Measurements from ENCODE around the gene LIN7C. TPM values are rescaled to one million over a fixed set of nuclear protein-coding genes. Genes with fewer than 3 reads are reported as not detected.

LIN7C gene
- total and polyA plus RNA-seq, 9 of the 15 experiments (the other 6 are each of a cell fraction or from before 2014, with no cell fraction given), result 10.8 to 52.7 (median 21.5) TPM

GRCh38 chr11:27456795-27457329, 49.7 kb downstream of the LIN7C start:
- BruUV-seq (replicated peaks), result no TSS peak
- CTCF ChIA-PET (ENCODE audit: low intra/inter-chr PET ratio), result no interaction called here
- FAIRE-seq, result no peak
- no peak for DNase-seq (ENCODE audit: extremely low read depth in 1 of 4, low spot score in 3 of 4)
- no peaks in the 10 kb centered on the region for H3K27me3 ChIP-seq (ENCODE audit: control insufficient read depth in 2 of 2, insufficient read depth in 2 of 2, low read length in 2 of 2)
- H3K4me1 ChIP-seq (replicated peaks in 1 of 2; ENCODE audit: control insufficient read depth in 2 of 2, insufficient read depth in 2 of 2, low read length in 2 of 2), result no peaks in the 10 kb centered on the region; a peak in 1 of 5 replicates
- no peaks in the 10 kb centered on the region for H3K9me1 ChIP-seq (ENCODE audit: control insufficient read depth, insufficient read depth, low read length)
- no peaks in the 10 kb centered on the region for H4K20me1 ChIP-seq (replicated peaks; ENCODE audit: control insufficient read depth, insufficient read depth, low read length)
- H3K9ac ChIP-seq (ENCODE audit: insufficient read depth in 1 of 2, low read depth in 2 of 2, low read length in 2 of 2), result no peak overlapping the region
- H3K9me3 ChIP-seq (replicated peaks; ENCODE audit: control insufficient read depth, insufficient read depth, low read depth, low read length), result no peaks in the 10 kb centered on the region
- TF ChIP-seq SNAPC5 (CRISPR knock-in tag; IDR thresholded peaks at IDR 0.05) (no peak), SAFB (IDR thresholded peaks at IDR 0.05; ENCODE audit: borderline replicate concordance, low read depth, low read length) (no peak), ZNF830 (CRISPR knock-in tag; IDR thresholded peaks at IDR 0.05) (no peak)
- in situ Hi-C loops (cut with MboI), result no loop called here
- H3K4me2 ChIP-seq (ENCODE audit: insufficient read depth, low read length), result no peak overlapping the region
- H3K36me3 ChIP-seq (ENCODE audit: control insufficient read depth, insufficient read depth, low read length), result no peaks in the 10 kb centered on the region
- no peaks in the 10 kb centered on the region for H3K79me2 ChIP-seq (ENCODE audit: control insufficient read depth, insufficient read depth, low read length)
- H3K4me3 ChIP-seq, result no peak overlapping the region
- ATAC-seq, result no peak
- intact Hi-C loops (cut with micrococcal nuclease), result no loop called here
- no peak overlapping the region for H3K27ac ChIP-seq (ENCODE audit: extremely low read depth, low read depth, low read length)
- no peak overlapping the region for H2AFZ ChIP-seq (ENCODE audit: low read depth, low read length)
- POLR2A ChIA-PET, result interaction anchor here (2.1 kb wide), 1 partner anchor 12 kb away, joined by 8 read pairs; no protein-coding TSS in a partner anchor

DNA sequence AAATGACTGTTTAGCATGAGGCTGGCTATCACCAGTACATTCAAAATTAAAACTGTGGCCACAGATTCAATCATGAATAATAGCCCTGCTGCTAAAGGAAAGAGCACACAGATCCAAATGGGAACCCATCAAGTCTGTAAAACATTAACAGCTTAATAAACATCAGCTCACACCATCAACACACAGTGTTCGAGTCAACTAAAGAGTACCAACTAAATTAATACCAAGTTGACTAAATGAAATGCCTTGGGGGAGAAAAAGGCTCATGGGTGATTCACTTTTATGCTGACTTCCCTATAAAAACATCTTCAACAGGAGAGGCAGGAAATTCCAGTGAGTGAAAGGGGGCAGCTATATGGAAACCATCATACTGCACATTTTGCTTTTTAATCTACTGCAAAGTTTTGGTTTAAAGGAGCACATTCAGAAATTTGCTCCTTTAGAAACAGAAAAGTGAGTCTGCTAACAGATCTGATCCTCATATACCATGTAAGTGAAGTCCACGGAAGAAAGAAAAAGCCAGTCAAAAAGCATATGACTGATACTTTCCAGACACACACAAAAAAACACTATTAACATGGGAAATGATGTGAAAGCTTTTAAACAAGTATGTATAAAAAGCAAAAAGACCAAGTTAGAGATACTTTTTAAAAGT, 50.3 kb downstream of the LIN7C start:
- WGBS (ENCODE audit: insufficient coverage, low coverage, missing lambda C conversion rate), result 39% methylated on average over 2 of the region's 2 CpGs
- no peaks in the 10 kb centered on the region; a peak in 1 of 5 replicates for H3K4me1 ChIP-seq (replicated peaks in 1 of 2; ENCODE audit: control insufficient read depth in 2 of 2, insufficient read depth in 2 of 2, low read length in 2 of 2)
- H3K4me2 ChIP-seq (ENCODE audit: insufficient read depth, low read length), result no peak overlapping the region
- no peak for DNase-seq (ENCODE audit: extremely low read depth in 1 of 4, low spot score in 3 of 4)
- H4K20me1 ChIP-seq (replicated peaks; ENCODE audit: control insufficient read depth, insufficient read depth, low read length), result no peaks in the 10 kb centered on the region
- H3K79me2 ChIP-seq (ENCODE audit: control insufficient read depth, insufficient read depth, low read length), result no peaks in the 10 kb centered on the region
- no peaks in the 10 kb centered on the region for H3K9me1 ChIP-seq (ENCODE audit: control insufficient read depth, insufficient read depth, low read length)
- CTCF ChIA-PET (ENCODE audit: low intra/inter-chr PET ratio), result no interaction called here
- BruUV-seq (replicated peaks), result no TSS peak
- no peak overlapping the region for H3K27ac ChIP-seq (ENCODE audit: extremely low read depth, low read depth, low read length)
- intact Hi-C loops (cut with micrococcal nuclease) (no loop called here), in situ Hi-C loops (cut with MboI) (no loop called here)
- no peak overlapping the region for H3K9ac ChIP-seq (ENCODE audit: insufficient read depth in 1 of 2, low read depth in 2 of 2, low read length in 2 of 2)
- FAIRE-seq, result no peak
- no peak overlapping the region for H2AFZ ChIP-seq (ENCODE audit: low read depth, low read length)
- ATAC-seq, result no peak
- no peaks in the 10 kb centered on the region for H3K27me3 ChIP-seq (ENCODE audit: control insufficient read depth in 2 of 2, insufficient read depth in 2 of 2, low read length in 2 of 2)
- H3K9me3 ChIP-seq (replicated peaks; ENCODE audit: control insufficient read depth, insufficient read depth, low read depth, low read length), result no peaks in the 10 kb centered on the region
- no peak overlapping the region for H3K4me3 ChIP-seq
- TF ChIP-seq RAD51 (IDR thresholded peaks at IDR 0.05; ENCODE audit: borderline replicate concordance, low read depth), result no peak
- no peak for TF ChIP-seq ZNF133 (CRISPR knock-in tag; IDR thresholded peaks at IDR 0.05)
- TF ChIP-seq, protein P1, sequence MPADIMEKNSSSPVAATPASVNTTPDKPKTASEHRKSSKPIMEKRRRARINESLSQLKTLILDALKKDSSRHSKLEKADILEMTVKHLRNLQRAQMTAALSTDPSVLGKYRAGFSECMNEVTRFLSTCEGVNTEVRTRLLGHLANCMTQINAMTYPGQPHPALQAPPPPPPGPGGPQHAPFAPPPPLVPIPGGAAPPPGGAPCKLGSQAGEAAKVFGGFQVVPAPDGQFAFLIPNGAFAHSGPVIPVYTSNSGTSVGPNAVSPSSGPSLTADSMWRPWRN (IDR thresholded peaks at IDR 0.05; ENCODE audit: low read depth), result no peak
- no peak for TF ChIP-seq NFXL1 (CRISPR knock-in tag; IDR thresholded peaks at IDR 0.05)
- TF ChIP-seq CTCF (IDR thresholded peaks at IDR 0.05 in 2 of 3, conservative IDR thresholded peaks at IDR 0.05 in 1 of 3; ENCODE audit: insufficient read depth in 2 of 3, low read depth in 1 of 3, low read length in 3 of 3), result no peak
- no peak for TF ChIP-seq HDAC1 (IDR thresholded peaks at IDR 0.05)
- TF ChIP-seq ARNT (IDR thresholded peaks at IDR 0.05), result no peak
- POLR2A ChIA-PET, result interaction anchor here (2.1 kb wide), 1 partner anchor 12 kb away, joined by 8 read pairs; no protein-coding TSS in a partner anchor
- no peaks in the 10 kb centered on the region for H3K36me3 ChIP-seq (ENCODE audit: control insufficient read depth, insufficient read depth, low read length)
